ENCODE data around the gene PLEKHA5. TPM values are rescaled to one million over a fixed set of nuclear protein-coding genes. Genes with fewer than 3 reads are reported as not detected.

Gene PLEKHA5
- total RNA-seq = 60.8 TPM
- long read RNA-seq, full-length matches to known transcripts = 81 of 118 reads
- long read RNA-seq, partial matches to known transcripts = 12 of 118 reads
- long read RNA-seq, other reads (novel, unspliced or antisense) = 25 of 118 reads

DNA sequence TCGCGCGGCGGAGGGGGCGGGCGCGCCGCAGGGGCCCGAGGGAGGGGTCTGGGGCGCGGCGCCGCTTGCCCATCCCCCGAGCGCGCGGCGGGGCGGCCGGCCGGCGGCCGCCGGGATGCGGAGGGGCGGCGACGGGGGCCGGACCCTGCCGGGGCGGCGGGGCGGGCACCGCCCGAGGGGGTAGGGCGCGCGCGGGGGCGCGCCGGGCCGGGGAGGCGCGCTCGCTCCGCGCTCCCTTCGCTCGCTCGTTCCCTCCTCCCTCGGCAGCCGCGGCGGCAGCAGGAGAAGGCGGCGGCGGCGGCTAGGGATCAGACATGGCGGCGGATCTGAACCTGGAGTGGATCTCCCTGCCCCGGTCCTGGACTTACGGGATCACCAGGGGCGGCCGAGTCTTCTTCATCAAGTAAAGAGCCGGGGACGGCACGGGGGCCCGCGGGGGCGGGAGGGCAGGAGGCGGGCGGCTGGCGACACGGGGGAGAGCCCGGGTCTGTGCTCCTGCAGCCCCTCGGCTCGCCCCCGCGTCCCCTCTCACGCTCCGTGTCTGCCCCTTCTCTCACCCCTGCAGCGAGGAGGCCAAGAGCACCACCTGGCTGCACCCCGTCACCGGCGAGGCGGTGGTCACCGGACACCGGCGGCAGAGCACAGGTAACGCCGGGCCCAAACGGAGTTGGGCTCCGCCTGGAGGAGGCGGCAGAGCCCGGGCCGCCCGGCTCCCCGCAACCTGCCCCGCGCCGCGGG, at the start of gene PLEKHA5:
Gene PLEKHA5 (plus strand): TSS at position 248 of the 738 bp plus-strand sequence. CDS start 67 bp downstream, at position 315.
- Histone ChIP-seq H3K36me3 (no peaks in the 10 kb centered on the region), H3K4me1 (peaks cover 42% of the 10 kb centered on the region), H3K4me3 (peak within 1 kb of the TSS; percentile 91), H3K27me3 (ENCODE audit: low read depth) (no peaks in the 10 kb centered on the region), H3K9me3 (replicated peaks) (peaks cover 27% of the 10 kb centered on the region), H3K27ac (replicated peaks) (peak within 1 kb of the TSS; percentile 92)
- DNase-seq = peak; percentile 81
- intact Hi-C loops (cut with micrococcal nuclease) = loop anchor here (5.0 kb wide), 1 partner anchor 58 kb away; no protein-coding TSS in a partner anchor
- TF ChIP-seq, protein P1, sequence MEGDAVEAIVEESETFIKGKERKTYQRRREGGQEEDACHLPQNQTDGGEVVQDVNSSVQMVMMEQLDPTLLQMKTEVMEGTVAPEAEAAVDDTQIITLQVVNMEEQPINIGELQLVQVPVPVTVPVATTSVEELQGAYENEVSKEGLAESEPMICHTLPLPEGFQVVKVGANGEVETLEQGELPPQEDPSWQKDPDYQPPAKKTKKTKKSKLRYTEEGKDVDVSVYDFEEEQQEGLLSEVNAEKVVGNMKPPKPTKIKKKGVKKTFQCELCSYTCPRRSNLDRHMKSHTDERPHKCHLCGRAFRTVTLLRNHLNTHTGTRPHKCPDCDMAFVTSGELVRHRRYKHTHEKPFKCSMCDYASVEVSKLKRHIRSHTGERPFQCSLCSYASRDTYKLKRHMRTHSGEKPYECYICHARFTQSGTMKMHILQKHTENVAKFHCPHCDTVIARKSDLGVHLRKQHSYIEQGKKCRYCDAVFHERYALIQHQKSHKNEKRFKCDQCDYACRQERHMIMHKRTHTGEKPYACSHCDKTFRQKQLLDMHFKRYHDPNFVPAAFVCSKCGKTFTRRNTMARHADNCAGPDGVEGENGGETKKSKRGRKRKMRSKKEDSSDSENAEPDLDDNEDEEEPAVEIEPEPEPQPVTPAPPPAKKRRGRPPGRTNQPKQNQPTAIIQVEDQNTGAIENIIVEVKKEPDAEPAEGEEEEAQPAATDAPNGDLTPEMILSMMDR (IDR thresholded peaks at IDR 0.05; ENCODE audit: borderline replicate concordance) = peak; percentile 35

DNA sequence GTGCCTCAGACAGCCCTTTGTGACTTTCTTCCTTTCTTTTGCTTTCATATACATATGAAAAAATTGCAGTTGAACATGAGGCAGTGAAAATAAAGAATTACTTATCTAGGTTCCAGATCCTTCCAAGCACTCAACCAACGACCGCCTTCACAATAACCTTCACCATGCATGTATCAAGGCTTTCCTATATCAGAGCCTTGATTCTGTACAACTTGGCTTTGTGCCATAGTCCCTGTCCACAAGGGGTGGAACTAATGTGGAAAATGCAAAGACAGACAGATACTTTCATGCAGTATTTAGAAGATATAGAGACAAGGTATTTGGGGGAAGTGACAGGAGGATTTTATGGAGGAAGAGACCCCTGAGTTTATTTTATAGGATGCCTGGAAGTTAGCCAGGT, 48.6 kb upstream of the PLEKHA5 start:
- H3K27me3 ChIP-seq (ENCODE audit: low read depth) = no peaks in the 10 kb centered on the region
- TF ChIP-seq, protein P1 (IDR thresholded peaks at IDR 0.05; ENCODE audit: borderline replicate concordance) = no peak
- H3K36me3 ChIP-seq = no peaks in the 10 kb centered on the region
- H3K4me3 ChIP-seq = no peak overlapping the region
- H3K9me3 ChIP-seq (replicated peaks) = peaks cover 9% of the 10 kb centered on the region
- intact Hi-C loops (cut with micrococcal nuclease) = no loop called here
- H3K27ac ChIP-seq (replicated peaks) = no peak overlapping the region
- no peak for DNase-seq
- no peaks in the 10 kb centered on the region for H3K4me1 ChIP-seq

- H3K4me3 ChIP-seq = no peak overlapping the region
- no peak overlapping the region for H3K27ac ChIP-seq (replicated peaks)
- peaks cover 9% of the 10 kb centered on the region for H3K9me3 ChIP-seq (replicated peaks)
- no peaks in the 10 kb centered on the region for H3K36me3 ChIP-seq
- no peak for DNase-seq
- TF ChIP-seq, protein P1 (IDR thresholded peaks at IDR 0.05; ENCODE audit: borderline replicate concordance) = no peak
- intact Hi-C loops (cut with micrococcal nuclease) = no loop called here
- no peaks in the 10 kb centered on the region for H3K27me3 ChIP-seq (ENCODE audit: low read depth)
- H3K4me1 ChIP-seq = no peaks in the 10 kb centered on the region
Observed at GRCh38 chr12:19082365-19082911, 47.1 kb upstream of the PLEKHA5 start.

DNA sequence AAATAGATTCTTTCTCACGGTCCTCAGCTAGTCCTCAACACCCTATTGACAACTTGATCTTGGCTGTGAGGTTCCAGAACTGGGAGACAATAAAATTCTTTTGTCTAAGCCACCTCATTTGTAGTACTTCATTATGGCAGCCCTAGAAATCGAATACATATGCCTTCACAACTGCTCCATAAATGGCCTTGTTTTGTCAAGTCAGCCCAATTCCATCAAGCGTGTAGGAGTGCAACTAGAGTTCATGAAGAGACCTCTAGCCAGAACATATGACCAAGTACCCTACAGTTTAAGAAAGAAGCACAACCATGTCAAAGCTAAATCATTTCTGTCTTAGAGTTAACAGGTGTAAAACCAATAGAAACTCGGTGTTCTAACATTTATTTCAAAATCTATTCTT, 45.0 kb upstream of the PLEKHA5 start:
- Histone ChIP-seq H3K4me3 (no peak overlapping the region), H3K9me3 (replicated peaks) (peaks cover 9% of the 10 kb centered on the region), H3K4me1 (no peaks in the 10 kb centered on the region), H3K27ac (replicated peaks) (no peak overlapping the region), H3K36me3 (no peaks in the 10 kb centered on the region), H3K27me3 (ENCODE audit: low read depth) (no peaks in the 10 kb centered on the region)
- intact Hi-C loops (cut with micrococcal nuclease) = no loop called here
- TF ChIP-seq, protein P1 (IDR thresholded peaks at IDR 0.05; ENCODE audit: borderline replicate concordance) = no peak
- DNase-seq = no peak

- H3K27ac ChIP-seq (replicated peaks) = no peak overlapping the region
- H3K36me3 ChIP-seq = no peaks in the 10 kb centered on the region
- H3K4me3 ChIP-seq = no peak overlapping the region
- TF ChIP-seq, protein P1 (IDR thresholded peaks at IDR 0.05; ENCODE audit: borderline replicate concordance) = no peak
- DNase-seq = no peak
- H3K4me1 ChIP-seq = no peaks in the 10 kb centered on the region
- H3K27me3 ChIP-seq (ENCODE audit: low read depth) = no peaks in the 10 kb centered on the region
- H3K9me3 ChIP-seq (replicated peaks) = peaks cover 9% of the 10 kb centered on the region
- intact Hi-C loops (cut with micrococcal nuclease) = no loop called here
Observed at GRCh38 chr12:19085090-19085489, 44.4 kb upstream of the PLEKHA5 start.
